Measurements from ENCODE around the gene ZNF853.

ZNF853 gene

DNA sequence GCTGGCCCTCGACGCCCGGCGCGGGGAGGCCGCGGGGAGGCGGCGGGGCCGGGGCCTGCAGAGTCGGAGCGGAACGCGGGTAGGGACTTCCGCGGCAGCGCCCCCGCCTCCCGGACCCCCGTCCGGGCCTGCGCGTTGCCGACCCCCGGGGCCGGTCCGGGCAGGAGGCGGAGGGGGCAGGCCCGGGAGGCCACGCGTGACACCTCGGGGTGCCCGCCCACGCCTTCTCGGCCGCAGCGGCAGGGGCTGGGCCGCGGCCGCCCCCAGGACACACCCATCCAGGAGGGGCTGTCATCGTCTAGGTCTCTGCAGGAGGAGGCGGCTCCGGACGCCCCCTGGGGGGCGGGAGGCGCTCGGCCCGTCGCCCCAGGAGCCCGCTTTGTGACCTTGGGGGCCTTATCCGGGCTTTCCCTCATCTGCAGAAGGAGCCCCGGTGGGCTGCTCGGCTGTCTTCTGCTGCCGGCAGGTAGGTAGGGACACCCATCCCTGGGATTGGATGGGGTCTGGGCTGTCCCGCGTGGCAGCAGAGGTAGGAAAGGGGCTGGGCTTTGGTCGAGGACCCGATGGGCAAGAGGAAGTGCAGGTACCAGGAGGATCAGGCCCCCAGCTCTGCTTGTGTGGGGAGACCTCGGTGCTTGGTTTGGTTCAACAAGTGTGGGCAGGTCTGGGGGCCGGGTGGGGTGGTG, 22.3 kb downstream of the ZNF853 start:
- DNase-seq, result peak in 2 of 4 experiments; percentile 13 to 37

DNA sequence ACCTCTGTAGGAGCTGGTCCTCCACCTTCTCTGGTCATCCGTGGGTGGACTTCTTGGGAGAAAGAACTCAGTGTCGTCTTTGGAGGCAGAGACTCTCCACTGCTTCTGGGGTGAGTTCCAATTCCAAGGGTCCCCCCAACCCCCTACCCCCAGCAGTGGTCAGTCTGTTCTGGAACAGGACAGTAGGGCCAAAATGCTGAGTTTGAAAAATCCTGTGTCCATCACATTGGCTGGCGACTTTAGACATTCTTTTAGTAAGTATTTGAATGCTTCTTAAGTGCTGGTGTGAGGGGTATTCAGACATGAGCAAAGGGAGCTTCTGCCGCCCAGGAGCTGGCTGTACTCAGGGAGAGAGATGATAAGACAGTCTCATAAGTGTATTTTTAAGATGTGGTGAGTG, 23.6 kb downstream of the ZNF853 start:
- no peak for DNase-seq

DNA sequence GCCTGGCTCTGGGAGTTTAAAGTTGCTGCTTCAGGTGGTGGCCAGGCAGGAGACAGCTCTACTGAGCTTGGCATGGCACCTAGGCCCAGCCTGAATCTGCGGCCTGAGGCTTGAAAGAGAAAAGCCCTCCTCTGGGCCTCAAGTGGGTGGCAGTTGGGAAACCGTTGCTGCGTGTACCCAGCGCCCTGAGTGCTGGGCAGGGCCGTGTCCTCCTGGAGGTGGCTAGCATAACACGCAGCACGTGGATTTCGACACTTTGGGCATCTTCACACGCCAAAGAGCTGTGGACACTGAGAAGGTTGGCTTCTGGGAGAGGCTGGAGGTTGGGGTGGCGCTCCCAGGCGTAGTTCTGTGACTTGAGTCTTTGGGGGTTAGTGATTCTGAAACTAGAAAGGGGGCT, 24.2 kb downstream of the ZNF853 start:
- no peak for DNase-seq

DNA sequence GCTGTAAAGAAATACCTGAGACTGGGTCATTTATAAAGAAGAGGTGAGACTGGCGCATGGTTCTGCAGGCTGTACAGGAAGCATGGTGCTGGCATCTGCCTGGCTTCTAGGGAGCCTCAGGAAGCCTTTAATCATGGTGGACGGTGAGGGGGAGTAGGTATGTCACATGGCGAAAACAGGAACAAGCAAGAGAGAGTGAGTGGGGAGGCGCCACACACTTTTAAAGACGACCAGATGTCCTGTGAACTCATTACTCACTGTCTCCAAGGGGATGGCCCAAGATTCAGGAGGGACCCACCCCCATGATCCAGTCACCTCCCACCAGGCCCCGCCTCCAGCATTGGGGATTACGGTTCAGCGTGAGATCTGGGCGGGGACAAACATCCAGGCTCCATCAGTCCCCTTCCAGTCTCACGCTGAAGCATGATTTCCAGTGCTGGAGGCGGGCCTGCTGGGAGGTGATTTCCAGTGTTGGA, 24.9 kb downstream of the ZNF853 start:
- DNase-seq, result no peak

DNA sequence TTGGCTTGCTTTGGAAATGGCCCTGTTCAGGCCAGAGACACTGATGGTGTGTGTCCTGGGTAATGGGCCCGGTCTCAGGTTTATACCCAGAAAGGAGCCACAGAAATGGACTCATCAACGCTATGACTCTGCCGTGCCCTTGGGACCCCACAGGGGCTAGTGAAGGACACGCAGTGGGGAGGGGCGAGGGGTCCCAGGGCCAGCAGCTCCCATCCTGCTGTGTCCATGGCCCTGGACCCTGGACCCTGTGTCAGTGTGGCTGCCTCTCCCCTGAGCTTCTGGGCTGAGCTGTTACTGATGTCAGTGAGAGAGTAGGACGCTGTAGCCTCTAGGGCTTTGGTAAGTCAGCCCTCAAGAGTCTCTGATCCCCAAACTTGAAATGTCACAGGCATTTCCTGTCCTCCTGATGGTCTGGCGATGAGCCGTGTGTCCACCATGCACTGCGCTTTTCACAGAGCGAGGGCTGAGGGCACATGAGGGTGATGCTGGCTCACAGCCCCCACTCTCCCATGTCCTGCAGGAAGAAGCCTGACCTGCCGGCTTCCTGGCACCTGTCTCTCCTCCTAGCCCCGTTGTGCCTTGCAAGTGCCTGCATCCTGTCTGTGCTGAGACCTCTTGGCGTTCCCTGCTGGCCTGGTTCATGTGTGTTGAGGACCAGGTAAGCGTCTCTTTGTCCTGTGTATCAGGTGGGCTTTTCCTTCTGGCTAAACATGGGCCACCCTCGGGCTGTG, 26.1 kb downstream of the ZNF853 start:
- DNase-seq, result no peak

DNA sequence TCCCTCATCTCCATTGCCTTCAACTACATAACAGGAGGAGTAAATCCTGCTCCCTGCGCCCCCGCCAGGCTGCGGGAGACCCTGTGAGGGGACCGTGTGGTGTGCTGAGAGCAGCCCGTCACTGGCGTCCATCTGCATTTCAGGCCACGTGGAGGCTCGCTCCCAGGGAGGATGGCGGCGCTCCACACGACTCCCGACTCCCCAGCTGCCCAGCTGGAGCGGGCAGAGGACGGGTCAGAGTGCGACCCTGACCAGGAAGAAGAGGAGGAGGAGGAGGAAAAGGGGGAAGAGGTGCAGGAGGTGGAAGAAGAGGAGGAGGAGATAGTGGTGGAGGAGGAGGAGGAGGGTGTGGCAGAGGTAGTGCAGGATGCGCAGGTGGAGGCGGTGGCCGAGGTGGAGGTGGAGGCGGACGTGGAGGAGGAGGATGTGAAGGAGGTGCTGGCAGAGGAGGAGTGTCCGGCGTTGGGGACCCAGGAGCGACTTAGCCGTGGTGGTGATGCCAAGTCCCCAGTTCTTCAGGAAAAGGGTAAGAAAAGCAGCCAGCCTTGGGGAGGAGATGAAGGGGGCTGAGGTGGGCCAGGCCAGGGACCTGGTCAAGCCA, 26.9 kb downstream of the ZNF853 start:
- no peak for DNase-seq

DNA sequence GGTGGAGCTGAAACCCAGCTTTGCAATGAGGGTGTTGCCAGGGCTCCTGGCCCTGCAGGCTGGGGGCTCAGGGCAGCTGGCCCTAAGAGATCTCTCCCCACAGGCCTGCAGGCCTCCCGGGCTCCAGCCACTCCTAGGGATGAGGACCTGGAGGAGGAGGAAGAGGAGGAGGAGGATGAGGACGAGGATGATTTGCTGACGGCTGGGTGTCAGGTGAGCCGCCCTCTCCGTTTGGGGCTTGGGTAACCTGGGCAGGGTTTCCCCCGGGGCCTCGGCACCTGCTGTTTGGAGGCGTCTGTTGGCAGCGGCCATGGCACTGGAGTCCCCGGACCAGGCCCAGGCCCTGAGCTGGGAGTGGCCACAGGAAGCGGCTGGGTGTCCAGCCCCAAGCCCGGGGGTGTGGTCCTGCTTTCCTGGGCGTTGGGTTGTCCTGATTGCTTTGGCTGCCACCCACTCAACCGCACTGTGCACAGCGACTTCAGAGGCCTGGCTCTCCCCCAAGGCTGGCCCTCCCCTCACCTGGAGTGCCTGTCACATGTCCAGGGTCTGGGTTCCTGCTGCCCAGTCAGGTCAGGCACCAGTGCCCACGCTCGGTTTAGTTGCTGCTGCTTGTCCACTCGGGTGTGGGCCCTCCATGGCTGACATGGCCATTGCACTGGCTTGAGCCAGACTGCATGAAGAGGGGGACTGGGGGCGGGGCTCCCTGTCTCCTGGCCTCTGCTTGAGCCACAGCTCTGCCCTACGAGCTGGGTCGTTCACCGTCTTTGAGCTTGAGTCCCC, 27.6 kb downstream of the ZNF853 start:
- no peak for DNase-seq

DNA sequence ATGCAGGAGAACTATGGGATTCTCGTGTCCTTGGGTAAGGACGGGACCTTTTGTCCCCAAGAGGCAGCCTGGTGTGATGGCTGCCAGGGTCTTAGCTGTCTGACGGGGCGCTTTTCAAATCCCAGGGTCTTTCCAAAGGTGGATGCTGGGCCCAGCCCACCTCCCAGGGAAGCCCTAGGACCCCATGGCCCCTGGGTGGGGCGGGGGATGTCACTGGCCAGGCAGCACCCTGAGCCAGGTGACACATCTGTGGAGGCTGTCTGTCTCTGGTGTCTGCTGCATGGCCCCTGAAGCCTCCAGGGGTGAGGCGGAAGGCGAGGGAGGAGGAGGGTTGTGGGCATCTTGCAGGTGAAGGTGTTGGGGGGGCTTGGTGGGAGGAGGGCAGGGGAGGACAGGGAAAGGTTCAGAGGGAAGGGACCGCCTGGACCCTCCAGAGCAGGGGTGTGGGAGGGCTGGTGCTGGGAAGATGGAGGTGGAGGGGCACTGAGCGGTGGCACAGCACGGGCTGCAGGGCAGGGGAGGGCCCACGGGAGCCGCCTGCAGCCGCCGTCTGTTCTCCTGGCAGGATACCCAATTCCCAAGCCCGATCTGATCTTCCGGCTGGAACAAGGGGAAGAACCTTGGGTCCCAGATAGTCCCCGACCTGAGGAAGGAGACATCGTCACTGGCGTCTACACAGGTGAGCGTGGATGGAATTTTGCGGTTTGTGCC, 28.7 kb downstream of the ZNF853 start:
- DNase-seq, result no peak

DNA sequence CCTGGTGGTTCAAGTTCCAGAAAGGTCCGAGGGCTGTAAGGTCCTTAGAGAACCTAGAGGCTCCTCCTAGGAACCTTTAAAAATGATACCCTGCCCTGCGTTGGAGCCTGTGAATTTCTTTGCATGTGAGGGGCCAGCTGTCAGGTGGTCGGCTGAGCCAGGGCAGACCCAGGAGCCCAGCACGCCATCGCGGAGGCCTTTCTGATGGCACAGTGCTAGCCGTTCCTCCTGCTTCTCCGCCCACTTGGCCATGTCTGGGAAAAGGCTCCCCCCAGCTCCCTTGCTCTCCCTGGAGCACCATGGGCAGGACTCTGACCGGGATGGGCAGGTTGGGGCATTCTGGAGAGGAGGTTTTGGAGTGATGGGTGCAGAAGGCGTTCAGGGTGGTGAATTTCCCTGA, 29.3 kb downstream of the ZNF853 start:
- DNase-seq, result no peak

DNA sequence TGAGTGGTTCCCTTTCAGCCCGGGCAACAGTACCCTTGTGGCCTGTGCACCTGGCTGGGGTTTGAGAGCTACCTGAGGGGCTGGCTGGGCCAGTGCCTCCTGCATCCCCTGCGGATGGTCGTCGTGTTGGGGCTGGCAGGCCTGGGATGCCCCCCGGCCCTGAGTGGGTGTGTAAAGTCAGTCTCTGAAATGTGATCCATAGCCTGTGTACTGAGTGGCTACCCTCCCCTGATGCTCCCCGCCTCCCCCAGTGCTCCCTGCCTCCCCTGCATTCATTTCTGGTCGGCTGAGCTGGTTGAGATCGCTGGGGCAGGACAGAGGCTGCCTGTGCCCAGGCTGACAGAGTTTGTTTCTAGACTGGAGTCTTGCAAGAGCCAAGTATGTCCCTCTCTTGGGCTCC, 31.1 kb downstream of the ZNF853 start:
- DNase-seq, result no peak

DNA sequence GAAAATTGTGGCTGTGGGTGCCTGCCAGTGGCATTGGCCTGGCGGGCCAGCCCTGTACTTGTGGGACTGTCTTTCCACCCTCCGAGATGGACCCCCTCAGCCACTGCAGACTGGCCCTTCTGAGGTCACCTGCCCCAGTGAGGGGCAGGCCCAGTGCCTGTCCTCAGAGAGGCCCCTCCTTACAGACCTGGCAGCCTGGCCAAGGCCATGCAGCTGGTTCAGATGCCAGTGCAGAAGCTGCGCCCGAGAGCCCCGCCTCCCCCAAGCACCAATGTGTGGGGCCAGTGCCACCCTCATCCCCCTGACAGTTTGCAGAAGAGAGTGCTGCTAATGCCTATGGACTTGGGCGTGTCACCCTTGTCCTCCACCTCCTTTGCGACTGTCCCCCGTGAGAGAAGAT, 31.7 kb downstream of the ZNF853 start:
- DNase-seq, result no peak

DNA sequence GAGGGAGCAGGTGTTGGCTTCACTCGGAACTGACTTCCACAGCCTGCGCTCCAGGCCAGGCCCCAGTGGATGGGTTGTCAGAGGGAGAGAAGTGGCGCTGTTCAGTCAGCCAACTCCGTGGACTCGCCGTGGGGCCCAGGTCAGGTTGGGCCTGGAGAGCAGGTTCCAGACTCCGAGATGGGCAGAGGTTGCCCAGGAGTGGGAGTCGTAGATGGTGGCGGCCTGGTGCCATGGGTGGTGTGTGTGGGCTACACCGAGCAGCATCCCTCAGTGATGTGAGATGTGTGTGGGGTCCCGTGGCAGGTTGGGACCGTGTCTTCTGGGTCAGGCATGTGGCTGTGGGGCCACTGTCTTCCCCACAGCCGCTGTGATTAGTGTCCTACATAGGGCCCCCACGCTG, 32.1 kb downstream of the ZNF853 start:
- DNase-seq, result no peak

DNA sequence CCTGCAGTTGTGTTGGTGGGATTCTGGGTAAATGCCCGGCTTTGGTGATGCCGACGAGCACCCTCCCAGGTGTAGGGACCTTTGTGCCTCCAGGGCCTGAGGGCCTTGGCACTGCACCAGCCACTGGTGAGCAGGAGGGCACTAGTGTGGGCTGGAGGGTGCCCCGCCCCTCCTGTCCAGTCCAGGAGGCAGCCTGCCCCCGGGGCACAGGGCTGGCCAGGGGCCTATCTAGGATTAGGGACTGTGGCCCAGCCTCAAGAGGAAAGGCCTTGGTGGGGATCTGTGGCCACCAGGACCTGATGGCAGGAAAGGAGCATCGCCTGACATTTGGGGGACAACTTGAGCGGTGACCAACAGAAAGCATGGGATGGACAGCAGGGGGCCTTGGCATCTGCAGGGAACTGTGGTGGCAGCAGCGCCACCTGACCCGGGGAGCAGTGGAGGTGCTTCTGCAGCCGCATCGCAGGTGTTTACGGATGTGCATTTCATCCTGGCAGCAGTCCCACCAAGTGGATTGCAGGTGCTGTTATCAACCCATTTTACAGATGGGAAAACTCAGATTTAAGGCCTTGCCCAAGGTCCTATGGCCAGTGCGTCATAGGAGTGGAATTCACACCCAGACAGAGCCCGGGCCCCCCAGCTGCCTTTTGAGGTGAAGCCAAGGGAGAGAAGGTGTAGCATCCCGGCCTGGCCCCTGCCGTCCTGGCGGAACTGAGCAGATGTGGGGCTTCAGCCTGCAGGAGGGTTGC, 32.8 kb downstream of the ZNF853 start:
- DNase-seq, result no peak

DNA sequence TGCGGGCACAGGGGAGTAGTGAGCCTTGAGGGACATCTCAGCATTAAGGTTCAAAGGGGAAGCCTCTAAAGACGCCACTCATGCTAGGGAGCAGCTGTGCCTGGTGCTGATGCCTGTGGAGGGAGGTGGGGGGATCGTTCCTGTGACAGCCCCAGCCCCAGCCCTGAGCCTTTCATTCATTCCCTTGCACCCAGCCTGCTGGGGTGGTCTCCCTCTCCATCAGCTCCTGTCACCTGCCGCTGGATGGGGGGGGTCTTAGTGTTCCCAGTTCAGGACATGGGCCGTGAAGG, 33.4 kb downstream of the ZNF853 start:
- DNase-seq, result no peak

DNA sequence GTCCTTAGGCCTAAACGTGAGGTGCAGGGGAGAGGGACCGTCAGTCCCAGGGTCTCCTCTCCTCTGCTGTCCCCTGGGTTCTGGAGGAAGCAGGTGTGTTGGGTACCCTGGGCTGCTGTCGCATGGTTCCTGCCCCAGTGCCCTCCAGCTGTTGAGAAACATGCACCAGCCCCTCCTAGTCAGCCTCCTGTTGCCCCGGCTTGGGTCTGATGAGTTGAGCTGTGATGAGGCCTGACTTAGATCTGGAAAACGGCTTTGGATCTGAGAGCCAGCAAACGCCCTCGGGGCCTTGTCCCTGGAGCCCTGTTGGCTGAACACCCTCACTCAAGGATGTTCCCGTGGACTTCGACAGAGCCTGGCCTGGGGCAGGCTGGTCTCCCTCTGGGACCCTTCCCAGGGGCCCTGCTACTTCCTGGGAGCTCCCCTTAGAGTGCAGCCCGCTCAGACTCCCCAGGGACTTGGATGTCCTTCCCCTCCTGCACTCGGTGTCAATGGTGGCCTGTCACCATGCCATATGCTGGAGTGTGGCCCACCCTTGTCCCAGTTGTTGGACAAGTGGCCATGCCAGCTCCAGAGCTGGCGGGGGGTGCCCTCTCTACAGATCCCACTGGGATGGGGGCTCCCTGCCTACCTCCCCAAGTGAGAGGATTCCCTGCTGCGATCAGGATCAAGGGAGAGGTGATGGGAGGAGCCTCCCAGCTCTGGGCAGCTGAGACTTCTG, 34.0 kb downstream of the ZNF853 start:
- DNase-seq, result no peak

DNA sequence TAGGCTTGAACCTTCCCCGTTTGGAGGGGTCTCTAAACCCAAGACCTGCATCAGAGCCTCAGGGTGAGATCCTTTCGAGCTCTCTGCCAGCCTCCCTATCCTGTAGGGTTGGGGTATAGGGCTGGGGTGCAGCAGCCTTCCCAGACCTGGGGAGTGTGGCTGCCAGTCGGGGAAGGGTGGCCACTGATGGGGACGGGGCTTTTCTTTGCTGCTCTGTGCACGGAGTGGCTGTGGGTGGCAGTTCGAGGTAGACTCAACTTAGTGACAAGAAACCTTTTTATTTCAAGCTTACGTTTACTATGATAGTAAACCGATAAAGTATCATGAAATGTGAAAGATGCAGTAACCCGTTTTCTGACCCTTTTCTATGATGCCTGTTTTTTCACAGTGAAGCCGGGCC, 34.7 kb downstream of the ZNF853 start:
- no peak for DNase-seq

DNA sequence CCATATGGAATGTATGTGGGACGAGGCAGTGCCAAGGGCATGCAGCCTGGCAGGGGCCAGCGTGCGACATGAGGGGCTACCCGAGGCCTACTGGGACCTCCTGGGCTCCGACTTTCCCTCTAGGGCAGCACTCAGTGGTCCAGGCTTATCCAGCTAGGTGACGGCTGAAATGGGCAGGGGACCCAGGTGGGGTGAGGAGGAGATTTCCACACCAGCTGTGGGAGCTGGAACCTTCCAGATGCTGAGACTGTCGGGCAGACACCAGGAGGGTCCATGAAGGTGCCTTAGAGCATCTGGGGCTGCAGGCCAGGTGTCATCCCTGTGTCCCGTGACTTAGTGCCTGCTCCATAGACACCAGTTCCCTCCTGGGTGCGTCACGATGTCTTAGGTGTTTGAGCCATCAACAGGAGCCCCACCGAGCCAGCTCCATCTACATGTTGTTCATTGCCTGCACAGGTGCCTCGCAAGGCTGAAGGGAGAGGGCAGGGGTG, 35.2 kb downstream of the ZNF853 start:
- no peak for DNase-seq

DNA sequence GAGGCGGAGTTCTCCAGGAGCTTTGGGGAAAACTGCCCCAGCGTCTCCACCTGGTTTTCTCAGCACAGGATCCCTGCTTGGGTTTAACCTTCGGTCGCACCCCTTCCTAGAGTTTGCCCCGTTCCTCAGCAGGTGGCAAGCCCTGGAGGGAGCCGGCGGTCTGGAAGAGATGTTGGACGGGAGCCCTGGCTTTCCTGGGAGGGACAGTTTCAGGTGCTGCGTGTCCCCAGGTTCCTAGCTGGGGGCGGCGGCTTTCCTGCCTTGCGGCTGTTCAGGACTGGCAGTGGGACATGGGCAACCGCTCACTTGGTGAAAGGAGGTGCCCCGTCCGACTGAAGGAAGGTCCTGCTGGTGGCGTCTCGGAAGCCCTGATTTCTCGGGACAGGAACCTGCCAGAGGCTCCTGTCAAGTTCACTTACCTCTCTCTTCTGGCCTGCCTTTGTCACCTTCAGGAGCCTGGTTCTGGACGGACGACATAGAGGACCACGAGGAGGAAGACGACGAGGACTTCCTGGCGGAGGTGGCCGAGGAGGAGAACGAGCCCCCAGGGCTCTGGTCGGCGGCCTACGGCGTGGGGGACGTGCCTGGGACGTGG, 36.5 kb downstream of the ZNF853 start:
- DNase-seq, result no peak

DNA sequence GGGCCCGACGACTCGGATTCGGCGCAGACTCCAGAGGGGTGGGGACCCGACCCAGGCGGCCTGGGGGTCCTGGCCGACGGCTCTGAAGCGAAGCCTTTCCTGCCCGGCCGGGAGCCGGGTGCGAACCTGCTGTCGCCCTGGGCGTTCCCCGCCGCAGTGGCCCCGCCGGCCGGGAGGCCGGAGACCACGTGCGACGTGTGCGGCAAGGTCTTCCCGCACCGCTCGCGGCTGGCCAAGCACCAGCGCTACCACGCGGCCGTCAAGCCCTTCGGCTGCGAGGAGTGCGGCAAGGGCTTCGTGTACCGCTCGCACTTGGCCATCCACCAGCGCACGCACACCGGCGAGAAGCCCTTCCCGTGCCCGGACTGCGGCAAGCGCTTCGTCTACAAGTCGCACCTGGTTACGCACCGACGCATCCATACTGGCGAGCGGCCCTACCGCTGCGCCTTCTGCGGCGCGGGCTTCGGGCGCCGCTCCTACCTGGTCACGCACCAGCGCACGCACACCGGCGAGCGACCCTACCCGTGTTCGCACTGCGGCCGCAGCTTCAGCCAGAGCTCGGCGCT, 37.1 kb downstream of the ZNF853 start:
- DNase-seq, result no peak

Measured in activated naive CD4-positive, alpha-beta T cell (primary cell).